DMS 273 (cell line): ENCODE measurements around the gene ZFYVE28.
A peak's percentile ranks its signal among the peaks of the same experiment; 100 is the strongest.

ENCODE experiments used
- DNase-seq: peaks from one replicate; lab custom pipeline; 2025; ENCODE audit not compliant: unreplicated experiment; lab: John Stamatoyannopoulos, UW

The ZFYVE28 gene

DNA sequence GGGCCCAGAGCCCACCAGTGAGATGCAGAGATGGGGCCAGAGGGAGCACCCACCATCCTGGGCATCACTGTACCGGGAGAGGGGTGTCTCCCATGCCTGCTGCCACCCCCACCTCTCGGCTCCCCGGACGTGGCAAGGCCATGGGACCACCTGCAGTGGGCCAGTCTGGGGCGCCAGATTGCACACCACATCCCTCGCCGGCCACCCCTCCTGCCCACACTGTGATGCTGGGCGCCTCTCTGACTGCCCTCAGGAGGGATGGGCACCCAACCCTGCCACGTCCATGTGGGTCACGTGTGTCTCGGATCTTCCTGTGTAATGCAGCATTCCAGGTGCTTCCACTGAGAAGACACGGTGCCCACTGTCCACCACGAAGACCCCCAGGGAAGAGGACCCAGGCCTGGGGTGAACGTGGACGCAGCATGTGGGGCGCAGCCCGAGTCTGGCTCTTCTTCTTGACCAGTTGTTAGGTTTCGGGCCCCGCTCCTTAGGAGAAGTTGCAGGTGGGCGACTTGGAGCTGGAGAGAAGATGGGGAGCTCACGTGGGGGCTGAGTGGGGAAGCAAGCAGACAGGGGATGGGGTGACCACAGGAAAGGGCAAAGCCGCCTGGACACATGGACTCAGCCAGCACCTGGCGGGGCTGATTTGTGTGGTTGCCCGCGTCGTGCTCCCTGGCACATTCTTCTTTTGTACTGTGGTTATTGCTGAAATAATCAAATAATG lies 47.7 kb downstream of the ZFYVE28 start:
- no peak for DNase-seq

GRCh38 chr4:2368746-2369437 lies 49.6 kb downstream of the ZFYVE28 start:
- DNase-seq, result peak; percentile 83

DNA sequence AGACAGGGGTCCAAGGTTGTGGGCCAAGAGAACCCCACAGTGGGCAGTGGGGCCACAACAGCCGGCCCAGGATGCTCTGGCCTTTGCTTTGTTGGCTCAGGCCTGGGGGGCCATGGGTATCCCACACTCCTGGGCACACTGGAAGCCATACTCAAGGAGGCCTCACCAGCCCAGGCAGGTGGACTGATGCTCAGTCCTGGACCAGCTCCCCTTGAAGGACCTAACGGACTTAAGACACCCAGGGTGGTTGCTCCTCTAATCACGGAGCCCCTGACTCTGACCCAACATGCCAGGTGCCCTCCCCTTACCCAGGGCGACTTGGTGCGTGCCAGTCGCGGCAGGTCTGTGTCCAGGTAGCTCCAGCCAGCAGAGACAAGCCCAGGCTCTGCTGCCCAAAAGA lies 50.8 kb downstream of the ZFYVE28 start:
- no peak for DNase-seq

DNA sequence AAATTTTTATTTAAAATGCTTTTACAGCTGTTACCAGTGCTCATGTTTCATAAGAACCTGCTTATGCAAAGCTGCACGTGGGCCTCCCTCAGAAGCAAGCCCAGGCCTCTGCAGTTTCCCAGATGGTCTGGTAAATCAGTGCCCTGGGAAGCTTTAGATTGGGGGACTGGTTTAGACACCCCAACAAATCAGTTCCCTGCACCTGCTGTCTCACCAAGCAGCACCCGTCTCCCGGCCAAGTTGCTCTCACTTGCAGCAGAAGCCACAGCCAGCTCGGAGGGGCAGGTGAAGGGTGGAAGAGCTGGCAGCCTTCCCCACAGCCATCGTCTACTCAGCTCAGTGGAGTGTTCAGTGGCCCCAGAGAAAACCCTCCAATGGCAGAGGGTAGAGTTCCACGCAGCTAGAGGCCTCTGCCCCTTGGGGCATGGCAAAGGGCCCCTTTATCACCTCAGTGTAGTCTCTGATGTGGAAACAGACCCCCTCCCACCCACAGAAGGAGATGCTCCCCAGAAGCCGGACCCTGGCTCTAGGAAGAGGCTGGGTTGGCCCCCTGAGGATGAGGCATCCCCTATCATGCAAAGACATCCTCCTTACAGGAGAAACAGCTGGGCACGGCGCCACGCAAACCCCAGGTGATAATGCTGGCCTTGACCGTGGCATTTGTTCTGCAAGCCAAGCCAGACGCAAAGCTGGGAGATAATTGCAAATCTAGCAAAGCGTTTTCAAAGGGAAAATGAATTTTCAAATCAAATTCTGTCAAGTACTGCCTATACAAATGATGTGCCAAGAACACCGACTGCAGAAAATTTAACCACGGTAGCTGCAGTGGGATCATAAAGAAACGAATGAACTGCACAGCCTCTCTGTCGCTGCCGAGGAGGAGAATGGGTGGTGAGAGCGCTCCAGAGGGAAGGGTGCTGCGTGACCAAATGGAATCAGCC lies 51.9 kb downstream of the ZFYVE28 start:
- peak; percentile 79 for DNase-seq

GRCh38 chr4:2365913-2366210 lies 52.6 kb downstream of the ZFYVE28 start:
- DNase-seq, result peak; percentile 55

DNA sequence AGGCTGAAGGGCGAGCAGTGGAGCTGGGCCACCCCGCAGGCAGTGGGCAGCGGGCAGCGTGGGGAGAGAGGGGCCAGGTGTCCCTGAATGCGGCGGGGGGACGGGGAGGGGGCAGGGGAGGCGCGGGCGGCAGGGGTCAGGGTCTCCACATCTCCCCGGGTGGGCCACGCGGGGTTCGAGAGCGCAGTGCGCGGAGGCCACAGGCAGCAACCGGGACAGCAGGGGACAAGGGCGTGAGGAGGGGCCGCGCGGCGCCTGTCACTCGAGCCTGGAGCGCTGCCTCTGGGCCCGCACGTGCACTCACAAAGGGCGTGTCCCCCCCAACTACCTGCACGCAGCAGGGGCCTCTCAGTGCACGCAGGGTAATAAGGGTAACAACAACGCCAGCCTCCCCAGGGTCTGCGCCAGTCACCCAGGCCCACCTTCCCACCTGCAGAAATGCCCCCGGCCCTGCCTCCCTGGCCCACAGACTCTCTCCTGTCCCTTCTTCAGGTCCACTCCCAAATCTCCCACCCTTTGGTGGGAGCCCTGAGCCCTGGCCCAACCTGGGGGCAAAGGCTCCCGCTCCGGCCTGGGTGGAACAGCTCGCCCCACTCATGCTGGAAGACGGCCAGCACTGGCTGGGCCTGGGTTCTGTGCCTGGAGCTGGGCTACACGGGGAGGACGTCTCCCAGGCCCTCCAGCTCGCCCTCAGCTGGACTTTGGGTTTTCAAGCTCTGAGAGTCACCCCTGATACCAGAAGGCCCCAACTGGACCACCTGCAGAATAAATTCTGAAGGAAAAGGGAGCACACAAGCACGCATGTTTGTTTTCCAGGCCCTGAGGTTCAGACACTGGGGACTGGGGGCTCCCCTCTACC lies 53.2 kb downstream of the ZFYVE28 start:
- no peak for DNase-seq

GRCh38 chr4:2364654-2365053 lies 53.8 kb downstream of the ZFYVE28 start:
- DNase-seq, result no peak

DNA sequence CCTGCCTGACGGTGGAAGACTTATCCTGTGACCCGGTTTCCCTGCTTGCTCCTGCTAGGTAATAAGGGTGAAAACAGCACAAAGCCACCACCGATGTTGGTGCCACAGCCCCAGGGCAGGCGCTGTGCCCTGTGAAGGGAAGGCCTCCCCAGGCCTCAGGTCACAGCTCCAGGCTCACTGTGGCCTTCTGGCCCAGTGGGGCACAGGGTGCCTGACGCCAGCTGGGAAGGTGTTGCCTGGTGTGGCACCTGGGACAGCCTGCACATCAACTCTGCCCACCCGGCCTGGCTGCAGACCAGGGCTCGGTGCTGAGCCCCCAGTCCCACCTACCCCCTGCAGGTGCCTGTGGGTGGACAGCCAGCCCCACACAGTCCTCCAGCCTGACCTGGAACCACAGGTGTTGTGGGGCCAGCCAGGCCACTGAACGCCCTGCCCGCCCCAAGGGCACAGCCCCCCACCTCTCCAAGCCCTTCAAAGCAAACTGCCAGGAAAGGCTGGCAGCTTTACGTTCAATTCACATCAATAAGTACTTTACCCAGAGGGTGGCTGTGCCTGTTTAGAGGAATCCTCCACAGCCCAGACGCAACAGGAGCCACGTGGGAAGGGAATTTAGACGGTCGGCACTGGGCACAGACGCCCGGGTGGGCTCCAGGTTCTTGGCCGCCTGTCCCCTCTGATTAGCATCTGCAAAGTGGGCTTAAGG lies 54.3 kb downstream of the ZFYVE28 start:
- no peak for DNase-seq

GRCh38 chr4:2363056-2363721 lies 55.3 kb downstream of the ZFYVE28 start:
- peak; percentile 35 for DNase-seq

DNA sequence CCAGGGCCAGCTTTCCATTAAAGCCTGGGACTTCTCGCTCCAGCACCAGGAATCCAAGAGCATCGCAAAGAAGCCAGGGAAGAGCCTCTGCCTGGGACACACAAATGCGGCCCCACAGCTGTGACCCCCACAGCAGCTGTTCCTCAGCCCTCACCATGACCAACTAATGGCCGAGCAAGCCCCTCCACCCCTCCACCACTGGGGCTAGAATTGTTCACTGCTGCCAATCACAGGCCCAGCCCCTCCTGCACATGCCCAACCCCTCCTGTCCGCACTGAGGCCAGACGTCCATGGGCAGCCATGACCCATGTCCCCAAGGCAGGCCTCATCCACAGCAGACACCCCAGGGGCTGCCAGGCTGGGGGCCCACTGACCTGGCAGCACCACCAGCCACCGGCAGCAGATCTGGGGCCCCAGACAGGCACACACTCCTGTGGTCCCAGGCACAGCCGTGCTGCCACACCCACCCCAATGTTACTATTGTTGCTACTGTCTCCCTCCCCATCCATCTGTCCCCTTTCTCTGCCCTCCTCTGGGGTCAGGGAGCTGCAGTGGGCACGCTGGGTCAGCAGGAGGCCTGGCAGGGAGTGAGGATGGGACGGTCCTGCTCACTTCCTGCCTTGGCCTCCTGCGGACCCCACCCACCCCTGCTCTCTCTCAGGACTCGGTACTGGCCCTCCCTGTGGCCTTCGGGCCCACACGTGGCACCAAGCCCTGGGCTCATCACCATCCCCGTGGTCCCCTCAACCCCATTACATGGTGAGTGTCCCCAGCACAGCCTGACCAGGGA lies 56.0 kb downstream of the ZFYVE28 start:
- peak; percentile 28 for DNase-seq

- DNase-seq, result peak; percentile 46
These were observed 56.8 kb downstream of the ZFYVE28 start for GRCh38 chr4:2361366-2362265.

- DNase-seq, result no peak
These were observed 58.1 kb downstream of the ZFYVE28 start for GRCh38 chr4:2360396-2360730.

GRCh38 chr4:2359591-2360395 lies 58.7 kb downstream of the ZFYVE28 start:
- no peak for DNase-seq

- no peak for DNase-seq
These were observed 60.4 kb downstream of the ZFYVE28 start for GRCh38 chr4:2357821-2358745.

DNA sequence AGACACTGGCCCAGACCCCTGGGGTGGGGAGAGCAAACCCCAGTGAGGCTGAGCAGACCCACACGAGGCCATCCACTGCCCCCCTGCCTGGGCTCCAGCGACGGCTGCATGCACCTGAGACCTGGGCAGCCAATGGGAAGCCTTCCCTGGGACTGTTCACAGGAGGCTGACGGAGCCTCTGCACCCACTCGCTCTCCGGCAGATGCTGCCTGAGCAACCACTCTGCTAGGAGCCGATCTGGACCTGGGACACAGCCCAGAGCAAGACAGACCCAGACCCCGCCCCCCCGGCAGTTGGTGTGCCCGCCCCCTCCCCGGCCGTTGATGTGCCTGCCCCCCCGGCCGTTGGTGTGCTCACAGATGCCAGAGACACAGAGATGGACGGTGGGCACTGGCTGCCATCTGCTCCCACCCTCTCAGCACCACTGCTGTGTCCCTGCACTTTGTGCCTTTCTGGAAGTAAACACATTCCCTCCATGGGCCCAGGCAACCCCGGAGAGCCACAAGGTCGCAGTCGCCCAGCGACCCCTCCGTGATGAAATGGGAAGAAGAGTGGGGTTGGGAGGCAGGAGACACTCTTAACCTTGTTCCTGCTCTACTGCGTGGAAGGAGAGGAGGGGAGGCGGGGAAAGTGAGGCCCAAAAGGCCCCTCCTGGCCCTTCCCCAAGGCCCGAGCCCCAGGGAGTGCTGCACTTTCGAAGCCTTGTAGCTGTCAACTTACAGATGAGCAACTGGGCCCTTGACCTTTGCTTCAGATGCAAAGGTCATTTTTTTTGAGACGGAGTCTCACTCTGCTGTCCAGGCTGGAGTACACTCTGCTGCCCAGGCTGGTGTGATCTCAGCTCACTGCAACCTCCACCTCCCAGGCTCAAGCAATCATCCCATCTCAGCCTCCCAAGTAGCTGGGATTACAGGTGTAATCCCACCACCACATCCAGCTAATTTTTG lies 62.0 kb downstream of the ZFYVE28 start:
- DNase-seq, result peak; percentile 91
